Measurements from ENCODE around the gene USP9X.
A peak's percentile ranks its signal among the peaks of the same experiment; 100 is the strongest.
"Not testable (repeated sequence)": the region's sequence is repeated elsewhere in the genome, so short reads cannot be mapped to it uniquely, and the experiment has no call there.

Gene USP9X

GRCh38 chrX:41127477-41128192 lies 42.4 kb downstream of the USP9X start:
- no peak for DNase-seq

- DNase-seq: no peak
These were observed 43.7 kb downstream of the USP9X start for GRCh38 chrX:41128955-41129354.

- DNase-seq: no peak
These were observed 46.5 kb downstream of the USP9X start for GRCh38 chrX:41131766-41132165.

- no peak for DNase-seq
These were observed 48.3 kb downstream of the USP9X start for GRCh38 chrX:41133551-41133950.

- no peak for DNase-seq
These were observed 52.3 kb downstream of the USP9X start for GRCh38 chrX:41137589-41137988.

- DNase-seq: no peak
These were observed 57.1 kb downstream of the USP9X start for GRCh38 chrX:41142130-41142910.

GRCh38 chrX:41144873-41145272 lies 59.6 kb downstream of the USP9X start:
- DNase-seq: no peak

- DNase-seq: no peak
These were observed 60.8 kb downstream of the USP9X start for GRCh38 chrX:41145920-41146608.

GRCh38 chrX:41148553-41148952 lies 63.3 kb downstream of the USP9X start:
- no peak for DNase-seq

- DNase-seq: no peak
These were observed 64.8 kb downstream of the USP9X start for GRCh38 chrX:41150043-41150442.

GRCh38 chrX:41151726-41152125 lies 66.5 kb downstream of the USP9X start:
- DNase-seq: not testable (repeated sequence)

- no peak for DNase-seq
These were observed 67.0 kb downstream of the USP9X start for GRCh38 chrX:41152221-41152620.

GRCh38 chrX:41153448-41153847 lies 68.2 kb downstream of the USP9X start:
- DNase-seq: no peak

- no peak for DNase-seq
These were observed 68.7 kb downstream of the USP9X start for GRCh38 chrX:41153957-41154356.

- no peak for DNase-seq
These were observed 79.2 kb downstream of the USP9X start for GRCh38 chrX:41164449-41164848.

GRCh38 chrX:41167888-41168287 lies 82.6 kb downstream of the USP9X start:
- DNase-seq: no peak

- DNase-seq: no peak
These were observed 91.0 kb downstream of the USP9X start for GRCh38 chrX:41176263-41176662.

GRCh38 chrX:41177297-41177696 lies 92.1 kb downstream of the USP9X start:
- DNase-seq: no peak

GRCh38 chrX:41178201-41178600 lies 93.0 kb downstream of the USP9X start:
- DNase-seq: no peak

- peak; percentile 38 for DNase-seq
These were observed 95.1 kb downstream of the USP9X start for GRCh38 chrX:41180194-41180908.

- DNase-seq: no peak
These were observed 99.1 kb downstream of the USP9X start for GRCh38 chrX:41184312-41184711.

- DNase-seq: not testable (repeated sequence)
These were observed 101.7 kb downstream of the USP9X start for GRCh38 chrX:41186946-41187345.

GRCh38 chrX:41189156-41189555 lies 103.9 kb downstream of the USP9X start:
- DNase-seq: no peak
